LHCN-M2 (cell line): ENCODE measurements around the gene DIAPH1. TPM values are rescaled to one million over a fixed set of nuclear protein-coding genes. Genes with fewer than 3 reads are reported as not detected.

Experiments used
- DNase-seq: peaks from one replicate; pipeline ENCODE4 v3.0.0-alpha.2; 2012; ENCODE audit warnings: low read depth
- polyA plus RNA-seq: library from polyadenylated mRNA; unstranded; fragments of >200 nt; gene quantifications from one replicate; pipeline ENCODE4 v1.2.1, GENCODE V29; 2012; ENCODE audit warnings: missing spikeins
- total RNA-seq: library from RNA; depleted of rRNA; stranded (reverse); fragments of >200 nt; gene quantifications from 2 replicates; pipeline ENCODE4 v1.2.3, GENCODE V29; 2014; rRNA removed

DIAPH1 gene
- 28.2 and 38.9 TPM in 2 replicates for total RNA-seq
- 52.6 TPM for polyA plus RNA-seq

GRCh38 chr5:141618804-141619554, at the start of gene DIAPH1:
Gene DIAPH1 (minus strand): TSS chr5:141619000. CDS start chr5:141618914, 86 bp downstream.
- DNase-seq, result peak; percentile 94

GRCh38 chr5:141665995-141666940, 47.5 kb upstream of the DIAPH1 start:
- no peak for DNase-seq

- DNase-seq, result peak; percentile 53
Measured at GRCh38 chr5:141664733-141665461, 46.1 kb upstream of the DIAPH1 start.

GRCh38 chr5:141663506-141663905, 44.7 kb upstream of the DIAPH1 start:
- no peak for DNase-seq

- DNase-seq, result no peak
Measured at GRCh38 chr5:141662028-141662427, 43.2 kb upstream of the DIAPH1 start.

- peak; percentile 92 for DNase-seq
Measured at GRCh38 chr5:141657937-141658545, 39.2 kb upstream of the DIAPH1 start.

- DNase-seq, result no peak
Measured at GRCh38 chr5:141657404-141657803, 38.6 kb upstream of the DIAPH1 start.

GRCh38 chr5:141656396-141656795, 37.6 kb upstream of the DIAPH1 start:
- no peak for DNase-seq

- no peak for DNase-seq
Measured at GRCh38 chr5:141655020-141655419, 36.2 kb upstream of the DIAPH1 start.

GRCh38 chr5:141654298-141654697, 35.5 kb upstream of the DIAPH1 start:
- peak; percentile 59 for DNase-seq

GRCh38 chr5:141651728-141652105, 32.9 kb upstream of the DIAPH1 start:
- no peak for DNase-seq

GRCh38 chr5:141650851-141651727, 32.3 kb upstream of the DIAPH1 start, which contains the start of gene FCHSD1:
Gene FCHSD1 (minus strand): TSS chr5:141651418. CDS start chr5:141651368, 50 bp downstream.
- peak; percentile 40 for DNase-seq

GRCh38 chr5:141649972-141650371, 31.2 kb upstream of the DIAPH1 start:
- DNase-seq, result no peak

- no peak for DNase-seq
Measured at GRCh38 chr5:141649056-141649688, 30.4 kb upstream of the DIAPH1 start.

GRCh38 chr5:141647851-141648250, 29.1 kb upstream of the DIAPH1 start:
- no peak for DNase-seq

- no peak for DNase-seq
Measured at GRCh38 chr5:141647242-141647641, 28.4 kb upstream of the DIAPH1 start.

- DNase-seq, result no peak
Measured at GRCh38 chr5:141646026-141646425, 27.2 kb upstream of the DIAPH1 start.

GRCh38 chr5:141641634-141642267, 23.0 kb upstream of the DIAPH1 start:
- peak; percentile 79 for DNase-seq

GRCh38 chr5:141640698-141641097, 21.9 kb upstream of the DIAPH1 start:
- no peak for DNase-seq
